Motor neuron (in vitro differentiated cells): ENCODE data around the gene NCAPD3. TPM values are rescaled to one million over a fixed set of nuclear protein-coding genes. Genes with fewer than 3 reads are reported as not detected.

Source experiments
- total RNA-seq, 8 experiments: library from RNA; unstranded; fragments of 300-600 nt; gene quantifications; 2 replicates each; pipeline versions ENCODE4 v1.2.3 to v1.2.4, GENCODE V29; 2022

NCAPD3 gene
- total RNA-seq, 8 experiments from 2014 or later: 6.5 to 54.4 (median 12.1) TPM

Other genes starting within 250 kb of the NCAPD3 start
- 100 to 1,000 TPM in 1 of 8 experiments, 10 to 100 TPM in 7; 34.1 to 141 (median 58.4) TPM for gene JAM3, start 154.9 kb downstream of the NCAPD3 start, total RNA-seq
- 10 to 100 TPM; 22.3 to 46.0 (median 37.0) TPM for gene VPS26B, start 704 bp upstream of the NCAPD3 start, total RNA-seq
- gene THYN1, start 29.4 kb upstream of the NCAPD3 start, total RNA-seq: 10 to 100 TPM; 45.7 to 97.0 (median 70.3) TPM
- gene ACAD8, start 29.6 kb upstream of the NCAPD3 start, total RNA-seq: 10 to 100 TPM; 21.4 to 45.0 (median 28.2) TPM
- gene GLB1L3, start 52.4 kb upstream of the NCAPD3 start, total RNA-seq: 1 to 10 TPM in 3 of 8 experiments, under 1 TPM in 4, not detected in 1; 0.13 to 1.7 (median 1.00) TPM
- gene GLB1L2, start 108.0 kb upstream of the NCAPD3 start, total RNA-seq: 10 to 100 TPM in 1 of 8 experiments, 1 to 10 TPM in 7; 1.8 to 13.6 (median 5.2) TPM
- 10 to 100 TPM in 5 of 8 experiments, 1 to 10 TPM in 1, under 1 TPM in 2; 0.18 to 23.9 (median 17.6) TPM for gene B3GAT1, start 188.3 kb upstream of the NCAPD3 start, total RNA-seq